ENCODE results near the gene PDXDC1. TPM values are rescaled to one million over a fixed set of nuclear protein-coding genes. Genes with fewer than 3 reads are reported as not detected.
A peak's percentile ranks its signal among the peaks of the same experiment; 100 is the strongest.
"Not testable (repeated sequence)": the region's sequence is repeated elsewhere in the genome, so short reads cannot be mapped to it uniquely, and the experiment has no call there.

The PDXDC1 gene
- total RNA-seq, 2 donors from 2014 or later, result 58.4 to 78.8 TPM

- not testable (repeated sequence) for H3K36me3 Mint-ChIP-seq (ENCODE audit: low read depth)
Measured at GRCh38 chr16:15148831-15149230, 174.0 kb downstream of the PDXDC1 start.

GRCh38 chr16:15149260-15149659 is 174.4 kb downstream of the PDXDC1 start:
- H3K9me3 ChIP-seq (ENCODE audit: control insufficient read depth, low read length, poor library complexity, severe bottlenecking); H3K36me3 Mint-ChIP-seq (ENCODE audit: low read depth); ATAC-seq; H3K27ac Mint-ChIP-seq; H3K4me3 Mint-ChIP-seq; DNase-seq; H3K4me1 Mint-ChIP-seq; H3K27me3 Mint-ChIP-seq: not testable (repeated sequence)

More at GRCh38 chr16:15148831-15149230, 174.0 kb downstream of the PDXDC1 start:
- H3K27me3 Mint-ChIP-seq; ATAC-seq; H3K27ac Mint-ChIP-seq; DNase-seq; H3K9me3 ChIP-seq (ENCODE audit: control insufficient read depth, low read length, poor library complexity, severe bottlenecking); H3K4me1 Mint-ChIP-seq; H3K4me3 Mint-ChIP-seq: not testable (repeated sequence)

GRCh38 chr16:15154005-15154404 is 179.2 kb downstream of the PDXDC1 start:
- not testable (repeated sequence) for H3K36me3 Mint-ChIP-seq (ENCODE audit: low read depth); H3K9me3 ChIP-seq (ENCODE audit: control insufficient read depth, low read length, poor library complexity, severe bottlenecking); H3K4me1 Mint-ChIP-seq; H3K27ac Mint-ChIP-seq; ATAC-seq; H3K27me3 Mint-ChIP-seq
- peak overlapping the region; percentile 63 for H3K4me3 Mint-ChIP-seq
- DNase-seq, result peak in 1 of 3 donors; percentile 22

- H3K4me1 Mint-ChIP-seq; H3K27ac Mint-ChIP-seq; H3K9me3 ChIP-seq (ENCODE audit: control insufficient read depth, low read length, poor library complexity, severe bottlenecking); H3K27me3 Mint-ChIP-seq; H3K36me3 Mint-ChIP-seq (ENCODE audit: low read depth): not testable (repeated sequence)
- ATAC-seq (peak; percentile 92), DNase-seq (peak; percentile 74 to 86 (median 79))
- peak overlapping the region; percentile 70 for H3K4me3 Mint-ChIP-seq
Measured at GRCh38 chr16:15154650-15155562, 180.1 kb downstream of the PDXDC1 start.

- not testable (repeated sequence) for H3K4me3 Mint-ChIP-seq; H3K27ac Mint-ChIP-seq; DNase-seq; H3K9me3 ChIP-seq (ENCODE audit: control insufficient read depth, low read length, poor library complexity, severe bottlenecking); H3K27me3 Mint-ChIP-seq; H3K4me1 Mint-ChIP-seq; H3K36me3 Mint-ChIP-seq (ENCODE audit: low read depth); ATAC-seq
Measured at GRCh38 chr16:15157644-15158043, 182.8 kb downstream of the PDXDC1 start.

- H3K27me3 Mint-ChIP-seq; H3K36me3 Mint-ChIP-seq (ENCODE audit: low read depth); DNase-seq; H3K27ac Mint-ChIP-seq; H3K4me1 Mint-ChIP-seq; H3K4me3 Mint-ChIP-seq; H3K9me3 ChIP-seq (ENCODE audit: control insufficient read depth, low read length, poor library complexity, severe bottlenecking); ATAC-seq: not testable (repeated sequence)
Measured at GRCh38 chr16:15159671-15160070, 184.8 kb downstream of the PDXDC1 start.

- H3K9me3 ChIP-seq (ENCODE audit: control insufficient read depth, low read length, poor library complexity, severe bottlenecking); H3K4me3 Mint-ChIP-seq; DNase-seq; H3K4me1 Mint-ChIP-seq; H3K27me3 Mint-ChIP-seq; H3K27ac Mint-ChIP-seq; ATAC-seq; H3K36me3 Mint-ChIP-seq (ENCODE audit: low read depth): not testable (repeated sequence)
Measured at GRCh38 chr16:15160571-15160970, 185.7 kb downstream of the PDXDC1 start.

- H3K36me3 Mint-ChIP-seq (ENCODE audit: low read depth); H3K9me3 ChIP-seq (ENCODE audit: control insufficient read depth, low read length, poor library complexity, severe bottlenecking); H3K27ac Mint-ChIP-seq; DNase-seq; H3K4me3 Mint-ChIP-seq; ATAC-seq; H3K4me1 Mint-ChIP-seq: not testable (repeated sequence)
- peaks cover 11% of the 10 kb centered on the region for H3K27me3 Mint-ChIP-seq
Measured at GRCh38 chr16:15163055-15163454, 188.2 kb downstream of the PDXDC1 start.

- not testable (repeated sequence) for H3K4me3 Mint-ChIP-seq; H3K27ac Mint-ChIP-seq; H3K36me3 Mint-ChIP-seq (ENCODE audit: low read depth); DNase-seq; H3K9me3 ChIP-seq (ENCODE audit: control insufficient read depth, low read length, poor library complexity, severe bottlenecking); ATAC-seq; H3K4me1 Mint-ChIP-seq
- peaks cover 22% of the 10 kb centered on the region for H3K27me3 Mint-ChIP-seq
Measured at GRCh38 chr16:15166177-15166576, 191.4 kb downstream of the PDXDC1 start.

GRCh38 chr16:15168303-15168702 is 193.5 kb downstream of the PDXDC1 start:
- H3K4me1 Mint-ChIP-seq; H3K36me3 Mint-ChIP-seq (ENCODE audit: low read depth); DNase-seq; H3K27ac Mint-ChIP-seq; H3K9me3 ChIP-seq (ENCODE audit: control insufficient read depth, low read length, poor library complexity, severe bottlenecking); ATAC-seq; H3K4me3 Mint-ChIP-seq: not testable (repeated sequence)
- peaks cover 18% of the 10 kb centered on the region for H3K27me3 Mint-ChIP-seq

- not testable (repeated sequence) for H3K9me3 ChIP-seq (ENCODE audit: control insufficient read depth, low read length, poor library complexity, severe bottlenecking); H3K36me3 Mint-ChIP-seq (ENCODE audit: low read depth); H3K4me3 Mint-ChIP-seq; ATAC-seq; DNase-seq; H3K4me1 Mint-ChIP-seq; H3K27ac Mint-ChIP-seq
- H3K27me3 Mint-ChIP-seq, result peaks cover 18% of the 10 kb centered on the region
Measured at GRCh38 chr16:15168953-15169652, 194.3 kb downstream of the PDXDC1 start.

- not testable (repeated sequence) for H3K4me3 Mint-ChIP-seq; DNase-seq; H3K36me3 Mint-ChIP-seq (ENCODE audit: low read depth)
Measured at GRCh38 chr16:15179909-15180308, 205.1 kb downstream of the PDXDC1 start.

GRCh38 chr16:15180946-15181345 is 206.1 kb downstream of the PDXDC1 start:
- not testable (repeated sequence) for ATAC-seq; DNase-seq; H3K27me3 Mint-ChIP-seq; H3K9me3 ChIP-seq (ENCODE audit: control insufficient read depth, low read length, poor library complexity, severe bottlenecking); H3K4me3 Mint-ChIP-seq; H3K4me1 Mint-ChIP-seq; H3K27ac Mint-ChIP-seq; H3K36me3 Mint-ChIP-seq (ENCODE audit: low read depth)

More at GRCh38 chr16:15179909-15180308, 205.1 kb downstream of the PDXDC1 start:
- not testable (repeated sequence) for H3K27me3 Mint-ChIP-seq; H3K27ac Mint-ChIP-seq; ATAC-seq; H3K9me3 ChIP-seq (ENCODE audit: control insufficient read depth, low read length, poor library complexity, severe bottlenecking); H3K4me1 Mint-ChIP-seq
